Mesothelial cell of epicardium (in vitro differentiated cells): Measurements from ENCODE around the gene SLC30A3. TPM values are rescaled to one million over a fixed set of nuclear protein-coding genes. Genes with fewer than 3 reads are reported as not detected.

Experiments used
- DNase-seq, 2 experiments: peaks; one replicate each; pipeline ENCODE4 v3.0.0; 2021; ENCODE audit warnings: low spot score in 2 of 2; ENCODE audit not compliant: unreplicated experiment in 2 of 2
- H3K27ac Mint-ChIP-seq: 2 replicates; pipeline ENCODE4 v1.8.0; 2021; ENCODE audit warnings: mixed read lengths
- H3K27me3 Mint-ChIP-seq: 2 replicates; pipeline ENCODE4 v1.8.0; 2021; ENCODE audit warnings: low read depth, mixed read lengths
- H3K36me3 Mint-ChIP-seq: 2 replicates; pipeline ENCODE4 v1.8.0; 2021; ENCODE audit warnings: mixed read lengths
- H3K4me1 Mint-ChIP-seq: 2 replicates; pipeline ENCODE4 v1.8.0; 2021; ENCODE audit warnings: mixed read lengths
- H3K4me3 Mint-ChIP-seq: 2 replicates; pipeline ENCODE4 v1.8.0; 2021; ENCODE audit warnings: mild to moderate bottlenecking, moderate library complexity, mixed read lengths
- H3K9me3 Mint-ChIP-seq: 2 replicates; pipeline ENCODE4 v1.8.0; 2021; ENCODE audit warnings: mixed read lengths
- CTCF ChIP-seq: fragments of 200-600 bp; sonication (generic); IDR thresholded peaks from one replicate; pipeline ENCODE4 v1.5.0; 2021; ENCODE audit warnings: antibody characterized with exemption; ENCODE audit not compliant: unreplicated experiment
- total RNA-seq: library from RNA; stranded (reverse); gene quantifications from 3 replicates; pipeline ENCODE4 v1.2.1, GENCODE V29; 2021

Gene SLC30A3
- total RNA-seq, 1 donor from 2014 or later = 3.1 TPM

GRCh38 chr2:27211943-27212625 is 50.8 kb downstream of the SLC30A3 start, which contains the start of the genes ATRAID and SLC5A6:
Gene ATRAID, plus strand, starts transcription at chr2:27212041. Its CDS starts 328 bp downstream, at chr2:27212369.
Gene SLC5A6, minus strand, starts transcription at chr2:27212268. Its CDS starts 4,618 bp downstream, at chr2:27207650.
- Mint-ChIP-seq H3K4me3 (peak within 1 kb of the TSS; percentile 99), H3K4me1 (peaks cover 37% of the 10 kb centered on the region), H3K27ac (peak within 1 kb of the TSS; percentile 100), H3K9me3 (no peaks in the 10 kb centered on the region), H3K27me3 (no peaks in the 10 kb centered on the region), H3K36me3 (peaks cover 3% of the 10 kb centered on the region)
- peak; percentile 72 to 89 for DNase-seq
- no peak for TF ChIP-seq CTCF

- no peaks in the 10 kb centered on the region for H3K27me3 Mint-ChIP-seq
- no peaks in the 10 kb centered on the region for H3K9me3 Mint-ChIP-seq
- no peak for TF ChIP-seq CTCF
- H3K4me3 Mint-ChIP-seq = peak overlapping the region; percentile 99
- DNase-seq = peak in 1 of 2 experiments; percentile 65
- peaks cover 6% of the 10 kb centered on the region for H3K36me3 Mint-ChIP-seq
- peaks cover 30% of the 10 kb centered on the region for H3K4me1 Mint-ChIP-seq
- peak overlapping the region; percentile 96 for H3K27ac Mint-ChIP-seq
Measured at GRCh38 chr2:27211241-27211942, 51.5 kb downstream of the SLC30A3 start.

GRCh38 chr2:27209621-27210401 is 53.0 kb downstream of the SLC30A3 start:
- Mint-ChIP-seq H3K27ac (peak overlapping the region; percentile 86), H3K4me1 (peaks cover 29% of the 10 kb centered on the region), H3K9me3 (no peaks in the 10 kb centered on the region), H3K36me3 (peaks cover 14% of the 10 kb centered on the region), H3K4me3 (peak overlapping the region; percentile 57), H3K27me3 (no peaks in the 10 kb centered on the region)
- no peak for DNase-seq
- no peak for TF ChIP-seq CTCF

GRCh38 chr2:27208486-27209050 is 54.3 kb downstream of the SLC30A3 start:
- no peak overlapping the region for H3K27ac Mint-ChIP-seq
- H3K27me3 Mint-ChIP-seq = no peaks in the 10 kb centered on the region
- peaks cover 27% of the 10 kb centered on the region for H3K4me1 Mint-ChIP-seq
- no peak for DNase-seq
- no peak overlapping the region for H3K4me3 Mint-ChIP-seq
- no peaks in the 10 kb centered on the region for H3K9me3 Mint-ChIP-seq
- H3K36me3 Mint-ChIP-seq = peaks cover 20% of the 10 kb centered on the region
- TF ChIP-seq CTCF = no peak

- Mint-ChIP-seq H3K9me3 (no peaks in the 10 kb centered on the region), H3K4me3 (no peak overlapping the region), H3K27ac (no peak overlapping the region), H3K27me3 (no peaks in the 10 kb centered on the region), H3K36me3 (peaks cover 29% of the 10 kb centered on the region), H3K4me1 (peaks cover 15% of the 10 kb centered on the region)
- DNase-seq = no peak
- no peak for TF ChIP-seq CTCF
Measured at GRCh38 chr2:27206346-27206745, 56.5 kb downstream of the SLC30A3 start.
